H1 (cell line): ENCODE data around the gene KCNMB4. TPM values are rescaled to one million over a fixed set of nuclear protein-coding genes. Genes with fewer than 3 reads are reported as not detected.

Experiments used
- CTCF ChIA-PET: fragments of 300-600 bp; sonication (Branson Sonifier 250); formaldehyde crosslinking; loops from one replicate; lab custom pipeline; 2021; ENCODE audit not compliant: partially characterized antibody; lab: Charles Lee
- POLR2A ChIA-PET: fragments of 300-600 bp; sonication (Branson Sonifier 250); formaldehyde crosslinking; loops from one replicate; lab custom pipeline; 2021; ENCODE audit warnings: inconsistent platforms; ENCODE audit not compliant: partially characterized antibody; lab: Charles Lee
- DNase-seq, 2 experiments: peaks; one replicate each; pipeline versions ENCODE4 v3.0.0 to v3.0.0-alpha.2; 2010 to 2022; ENCODE audit warnings: low spot score in 2 of 2, low read depth in 1 of 2, mixed read lengths in 1 of 2
- FAIRE-seq: peaks from 2 replicates; lab custom pipeline; 2011; peaks lifted over from hg19 to GRCh38; lab: Jason Lieb, UNC
- H2AFZ ChIP-seq: 2 replicates; pipeline ENCODE4 v1.8.1; 2012; ENCODE audit warnings: low read length, inconsistent platforms
- H2AK5ac ChIP-seq: 2 replicates; pipeline ENCODE4 v1.6.1; 2013; ENCODE audit warnings: low read depth, low read length
- H2BK120ac ChIP-seq: replicated peaks from 2 replicates; pipeline ENCODE3; 2013; ENCODE audit warnings: low read depth, low read length, inconsistent platforms
- H2BK12ac ChIP-seq: 2 replicates; pipeline ENCODE4 v1.6.1; 2013; ENCODE audit warnings: low read depth, low read length
- H2BK15ac ChIP-seq: 2 replicates; pipeline ENCODE4 v1.6.1; 2013; ENCODE audit warnings: low read length
- H2BK20ac ChIP-seq: 2 replicates; pipeline ENCODE4 v1.6.1; 2013; ENCODE audit warnings: low read length
- H2BK5ac ChIP-seq: 2 replicates; pipeline ENCODE4 v1.6.1; 2013; ENCODE audit warnings: low read depth, low read length
- H3K14ac ChIP-seq: 2 replicates; pipeline ENCODE4 v1.6.1; 2013; ENCODE audit warnings: inconsistent platforms; ENCODE audit not compliant: insufficient read length
- H3K18ac ChIP-seq: 2 replicates; pipeline ENCODE4 v1.6.1; 2013; ENCODE audit warnings: low read length; ENCODE audit errors: extremely low read depth
- H3K23ac ChIP-seq: 2 replicates; pipeline ENCODE4 v1.6.1; 2013; ENCODE audit warnings: inconsistent platforms; ENCODE audit not compliant: insufficient read length
- H3K23me2 ChIP-seq: 2 replicates; pipeline ENCODE4 v1.6.1; 2013; ENCODE audit warnings: low read depth, low read length
- H3K27ac ChIP-seq: 2 replicates; pipeline ENCODE4 v1.6.1; 2011; ENCODE audit warnings: low read depth, low read length, inconsistent platforms
- H3K27me3 ChIP-seq, 4 experiments: replicated peaks in 1 of 4; 1 replicate in 1 of 4; 2 replicates in 3 of 4; pipeline versions ENCODE4 v1.6.1 to v1.8.1; 2011 to 2013; ENCODE audit warnings: low read length in 3 of 4, mild to moderate bottlenecking in 3 of 4, inconsistent platforms in 2 of 4, mixed read lengths in 2 of 4, moderate library complexity in 1 of 4; ENCODE audit not compliant: control insufficient read depth in 3 of 4, insufficient read depth in 3 of 4; ENCODE audit errors: extremely low read depth in 1 of 4
- H3K36me3 ChIP-seq, 4 experiments: 2 replicates each; pipeline versions ENCODE4 v1.6.1 to v1.8.1; 2011 to 2013; ENCODE audit warnings: mild to moderate bottlenecking in 4 of 4, low read length in 3 of 4, moderate library complexity in 2 of 4, control low read depth in 1 of 4, inconsistent platforms in 1 of 4; ENCODE audit not compliant: insufficient read depth in 4 of 4, control insufficient read depth in 2 of 4
- H3K4ac ChIP-seq: replicated peaks from 2 replicates; pipeline ENCODE3; 2013; ENCODE audit warnings: low read length, low read depth, mixed read lengths, inconsistent platforms; ENCODE audit not compliant: insufficient read length
- H3K4me1 ChIP-seq, 4 experiments: replicated peaks in 1 of 4; 1 replicate in 1 of 4; 2 replicates in 3 of 4; pipeline versions ENCODE4 v1.6.1 to v1.8.1; 2011 to 2013; ENCODE audit warnings: low read length in 3 of 4, inconsistent platforms in 2 of 4, mixed read lengths in 1 of 4; ENCODE audit not compliant: insufficient read depth in 4 of 4, control insufficient read depth in 3 of 4
- H3K4me2 ChIP-seq, 2 experiments: 2 replicates each; pipeline versions ENCODE4 v1.6.1 to v1.8.1; 2011 to 2013; ENCODE audit warnings: low read depth in 2 of 2, low read length in 2 of 2, control low read depth in 1 of 2, inconsistent platforms in 1 of 2, mild to moderate bottlenecking in 1 of 2; ENCODE audit not compliant: insufficient read depth in 1 of 2
- H3K4me3 ChIP-seq, 4 experiments: fragments of 200-600, 300-600 bp in 1 of 4; sonication (generic), shearing (Covaris generic), sonication (Bioruptor Twin) in 1 of 4; 2 replicates each; pipeline versions ENCODE4 v1.5.1 to v1.8.1; 2011 to 2016; ENCODE audit warnings: low read length in 4 of 4, low read depth in 3 of 4, control low read depth in 2 of 4, inconsistent platforms in 2 of 4, mild to moderate bottlenecking in 2 of 4, mixed read lengths in 1 of 4, moderate library complexity in 1 of 4; ENCODE audit not compliant: insufficient read depth in 2 of 4; ENCODE audit errors: extremely low read depth in 1 of 4
- H3K56ac ChIP-seq: replicated peaks from 2 replicates; pipeline ENCODE3; 2013; ENCODE audit warnings: low read depth, mild to moderate bottlenecking, mixed read lengths, low read length, inconsistent platforms; ENCODE audit not compliant: insufficient read length
- H3K79me1 ChIP-seq: 2 replicates; pipeline ENCODE4 v1.6.1; 2013; ENCODE audit warnings: low read depth, low read length, control low read depth
- H3K79me2 ChIP-seq, 2 experiments: 2 replicates each; pipeline versions ENCODE4 v1.6.1 to v1.8.1; 2012 to 2013; ENCODE audit warnings: low read length in 2 of 2, mild to moderate bottlenecking in 2 of 2, inconsistent platforms in 1 of 2; ENCODE audit not compliant: insufficient read depth in 2 of 2, control insufficient read depth in 1 of 2
- H3K9ac ChIP-seq, 4 experiments: replicated peaks in 1 of 4; 1 replicate in 1 of 4; 2 replicates in 3 of 4; pipeline versions ENCODE4 v1.6.1 to v1.8.1; 2011 to 2013; ENCODE audit warnings: low read depth in 3 of 4, low read length in 3 of 4, control low read depth in 2 of 4, mild to moderate bottlenecking in 2 of 4, moderate library complexity in 2 of 4, inconsistent platforms in 1 of 4; ENCODE audit errors: extremely low read depth in 1 of 4
- H3K9me3 ChIP-seq, 2 experiments: 2 replicates each; pipeline versions ENCODE4 v1.6.1 to v1.8.1; 2012 to 2013; ENCODE audit warnings: mild to moderate bottlenecking in 2 of 2, moderate library complexity in 2 of 2, control low read depth in 1 of 2, inconsistent platforms in 1 of 2, low read depth in 1 of 2, low read length in 1 of 2, mixed read lengths in 1 of 2; ENCODE audit not compliant: insufficient read depth in 2 of 2
- H4K20me1 ChIP-seq, 2 experiments: replicated peaks in 1 of 2; 2 replicates each; pipeline versions ENCODE3 to v1.8.1; 2011 to 2013; ENCODE audit warnings: inconsistent platforms in 2 of 2, low read length in 2 of 2, mild to moderate bottlenecking in 1 of 2; ENCODE audit not compliant: insufficient read depth in 2 of 2, control insufficient read depth in 1 of 2
- H4K5ac ChIP-seq: 2 replicates; pipeline ENCODE4 v1.6.1; 2013; ENCODE audit warnings: low read length, low read depth, mixed read lengths, inconsistent platforms; ENCODE audit not compliant: insufficient read length
- H4K8ac ChIP-seq: 2 replicates; pipeline ENCODE4 v1.8.0; 2013; ENCODE audit warnings: mild to moderate bottlenecking, moderate library complexity, low read length, inconsistent platforms; ENCODE audit not compliant: insufficient read depth; ENCODE audit errors: extremely low read depth
- H4K91ac ChIP-seq: replicated peaks from 2 replicates; pipeline ENCODE3; 2013; ENCODE audit warnings: low read length, mixed read lengths, inconsistent platforms; ENCODE audit not compliant: insufficient read length
- ASH2L ChIP-seq: fragments of 200-600, 300-600 bp; sonication (generic); IDR thresholded peaks from one replicate; pipeline ENCODE4 v1.7.1; 2017; ENCODE audit warnings: low read length
- BCL11A ChIP-seq, 2 experiments: IDR thresholded peaks; one replicate each; pipeline ENCODE4 v1.6.1; 2011; ENCODE audit warnings: low read depth in 2 of 2, low read length in 2 of 2, mild to moderate bottlenecking in 2 of 2
- EGR1 ChIP-seq: IDR thresholded peaks from 2 replicates; pipeline ENCODE4 v1.6.1; 2011; ENCODE audit warnings: low read depth, low read length, borderline replicate concordance
- EP300 ChIP-seq, 2 experiments: IDR thresholded peaks; 1 replicate in 1 of 2; 2 replicates in 1 of 2; pipeline ENCODE4 v1.6.1; 2011 to 2012; ENCODE audit warnings: low read depth in 2 of 2, low read length in 2 of 2, mild to moderate bottlenecking in 2 of 2, borderline replicate concordance in 1 of 2, inconsistent platforms in 1 of 2, moderate library complexity in 1 of 2
- EZH2 ChIP-seq: fragments of 200-600 bp; sonication (generic); IDR thresholded peaks from 2 replicates; pipeline ENCODE4 v1.7.1; 2012; ENCODE audit warnings: low read depth, mild to moderate bottlenecking, moderate library complexity, low read length, inconsistent platforms; ENCODE audit not compliant: severe bottlenecking
- JUN ChIP-seq: IDR thresholded peaks from 2 replicates; pipeline ENCODE4 v1.6.1; 2011; ENCODE audit warnings: low read depth, mild to moderate bottlenecking, improper control_type of control experiment, low read length
- SP1 ChIP-seq: IDR thresholded peaks from 2 replicates; pipeline ENCODE4 v1.6.1; 2011; ENCODE audit warnings: low read depth, low read length
- TAF7 ChIP-seq: optimal IDR thresholded peaks from 2 replicates; pipeline ENCODE3; 2011; ENCODE audit warnings: low read depth, mild to moderate bottlenecking, inconsistent platforms, low read length, moderate library complexity, borderline replicate concordance
- TEAD4 ChIP-seq: IDR thresholded peaks from 2 replicates; pipeline ENCODE4 v1.6.1; 2012; ENCODE audit warnings: low read depth, low read length, inconsistent platforms, mixed read lengths
- YY1 ChIP-seq: IDR thresholded peaks from 2 replicates; pipeline ENCODE4 v1.6.1; 2011; ENCODE audit warnings: low read depth, mild to moderate bottlenecking, low read length
- WGBS, 2 experiments: shearing (Covaris generic) in 1 of 2; methylation state at CpG; one replicate each; pipeline versions ENCODE4 v1.1.6 to v1.1.7; 2013 to 2015; ENCODE audit warnings: low lambda C conversion rate in 2 of 2, mixed read lengths in 2 of 2, inconsistent platforms in 1 of 2, low coverage in 1 of 2, missing lambda C conversion rate in 1 of 2; ENCODE audit not compliant: insufficient replicate concordance in 2 of 2, insufficient coverage in 1 of 2, insufficient read length in 1 of 2; ENCODE audit errors: extremely low coverage in 1 of 2, missing lambda C conversion rate in 1 of 2; 5-methylcytosine and 5-hydroxymethylcytosine counted together
- polyA plus RNA-seq, 7 experiments: library from polyadenylated mRNA; depleted of rRNA in 3 of 7; stranded (reverse) in 5 of 7; unstranded in 2 of 7; fragments of >200 nt in 5 of 7; fragments of 200-250 nt in 2 of 7; gene quantifications; 1 replicate in 5 of 7; 2 replicates in 1 of 7; 4 replicates in 1 of 7; pipeline versions ENCODE4 v1.2.1 to v1.2.3, GENCODE V29; 2011 to 2013; ENCODE audit warnings: missing spikeins in 2 of 7, mixed read lengths in 2 of 7
- total RNA-seq: library from RNA; stranded (reverse); fragmentation: NEBNext Ultra II Directional; extraction: Animal tissue kit (Norgen Biotek cat#: 25700); gene quantifications from 2 replicates; pipeline ENCODE4 v1.2.1, GENCODE V29; 2021
- TF ChIP-seq, protein P1 (sequence below): IDR thresholded peaks from 2 replicates; pipeline ENCODE4 v1.6.1; 2012; ENCODE audit warnings: low read length, inconsistent platforms
- TF ChIP-seq, protein P2 (sequence below): IDR thresholded peaks from 2 replicates; pipeline ENCODE4 v1.6.1; 2011; ENCODE audit warnings: low read length, improper control_type of control experiment

The KCNMB4 gene
- total and polyA plus RNA-seq, 2 of the 8 experiments (the other 6 are each of a cell fraction or from before 2014, with no cell fraction given), result 10.9 to 16.0 TPM

DNA sequence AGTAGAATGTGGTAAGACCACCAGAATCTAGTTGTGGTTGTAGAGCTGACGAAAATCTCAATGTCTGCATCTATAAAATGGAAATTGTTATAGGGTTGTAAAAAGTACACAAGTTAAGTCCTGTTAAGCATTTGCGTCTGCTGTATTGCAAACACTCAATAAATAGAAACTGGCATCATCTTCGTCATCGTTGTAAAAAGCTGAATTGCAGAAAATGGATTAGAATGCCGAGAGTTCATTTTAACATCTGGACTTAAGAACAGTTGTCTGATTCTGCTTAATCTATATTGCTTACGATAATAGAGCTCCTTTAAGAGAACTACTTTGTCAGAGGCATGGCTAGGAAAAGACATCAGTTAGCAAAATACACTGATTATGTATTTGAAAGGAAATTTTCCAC, 33.2 kb downstream of the KCNMB4 start:
- Histone ChIP-seq H3K23me2 (no peaks in the 10 kb centered on the region), H3K4me3 (no peak overlapping the region), H4K5ac (no peak overlapping the region), H3K27me3 (no peaks in the 10 kb centered on the region), H3K9me3 (no peaks in the 10 kb centered on the region), H3K23ac (no peak overlapping the region), H4K20me1 (no peaks in the 10 kb centered on the region), H2BK12ac (no peak overlapping the region), H3K4me1 (no peaks in the 10 kb centered on the region), H3K4me2 (no peak overlapping the region), H3K4ac (no peak overlapping the region), H2AK5ac (no peak overlapping the region), H3K79me2 (no peaks in the 10 kb centered on the region; a peak in 1 of 4 replicates), H3K56ac (no peak overlapping the region), H3K18ac (no peak overlapping the region), H3K36me3 (peaks cover 0 to 17% (median 10%) of the 10 kb centered on the region in 4 experiments; a peak in 3 of 8 replicates), H2BK5ac (no peak overlapping the region), H4K8ac (no peak overlapping the region), H3K9ac (no peak overlapping the region), H2BK120ac (no peak overlapping the region), H3K27ac (no peak overlapping the region), H2AFZ (no peak overlapping the region), H3K79me1 (no peaks in the 10 kb centered on the region), H4K91ac (no peak overlapping the region), H2BK20ac (no peak overlapping the region), H2BK15ac (no peak overlapping the region), H3K14ac (no peak overlapping the region)
- POLR2A ChIA-PET, result no interaction called here
- WGBS, 2 experiments, result 78% methylated on average over 6 of the region's 6 CpGs; no CpG with 5 or more reads in 1 of the 2 experiments
- TF ChIP-seq, protein P1, sequence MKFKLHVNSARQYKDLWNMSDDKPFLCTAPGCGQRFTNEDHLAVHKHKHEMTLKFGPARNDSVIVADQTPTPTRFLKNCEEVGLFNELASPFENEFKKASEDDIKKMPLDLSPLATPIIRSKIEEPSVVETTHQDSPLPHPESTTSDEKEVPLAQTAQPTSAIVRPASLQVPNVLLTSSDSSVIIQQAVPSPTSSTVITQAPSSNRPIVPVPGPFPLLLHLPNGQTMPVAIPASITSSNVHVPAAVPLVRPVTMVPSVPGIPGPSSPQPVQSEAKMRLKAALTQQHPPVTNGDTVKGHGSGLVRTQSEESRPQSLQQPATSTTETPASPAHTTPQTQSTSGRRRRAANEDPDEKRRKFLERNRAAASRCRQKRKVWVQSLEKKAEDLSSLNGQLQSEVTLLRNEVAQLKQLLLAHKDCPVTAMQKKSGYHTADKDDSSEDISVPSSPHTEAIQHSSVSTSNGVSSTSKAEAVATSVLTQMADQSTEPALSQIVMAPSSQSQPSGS, result no peak
- TF ChIP-seq EGR1, result no peak
- TF ChIP-seq EZH2, result no peak
- TF ChIP-seq EP300 (IDR thresholded peaks at IDR 0.05; ENCODE audit: borderline replicate concordance in 1 of 2, low read depth in 2 of 2, low read length in 2 of 2), result no peak
- TF ChIP-seq ASH2L, result no peak
- no peak for TF ChIP-seq TEAD4
- no peak for TF ChIP-seq YY1
- TF ChIP-seq, protein P2, sequence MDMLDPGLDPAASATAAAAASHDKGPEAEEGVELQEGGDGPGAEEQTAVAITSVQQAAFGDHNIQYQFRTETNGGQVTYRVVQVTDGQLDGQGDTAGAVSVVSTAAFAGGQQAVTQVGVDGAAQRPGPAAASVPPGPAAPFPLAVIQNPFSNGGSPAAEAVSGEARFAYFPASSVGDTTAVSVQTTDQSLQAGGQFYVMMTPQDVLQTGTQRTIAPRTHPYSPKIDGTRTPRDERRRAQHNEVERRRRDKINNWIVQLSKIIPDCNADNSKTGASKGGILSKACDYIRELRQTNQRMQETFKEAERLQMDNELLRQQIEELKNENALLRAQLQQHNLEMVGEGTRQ, result no peak
- TF ChIP-seq JUN, result no peak
- TF ChIP-seq SP1, result no peak
- TF ChIP-seq TAF7, result no peak
- no peak for TF ChIP-seq BCL11A (IDR thresholded peaks at IDR 0.05; ENCODE audit: low read depth in 2 of 2, low read length in 2 of 2)
- CTCF ChIA-PET, result interaction anchor here (0.6 to 1.6 kb wide), 5 partner anchors 8 to 522 kb away, joined by 3 to 4 read pairs (median 3); no protein-coding TSS in a partner anchor
- no peak for DNase-seq
- FAIRE-seq, result no peak
